ENCODE measurements around the gene CTDSP1. TPM values are rescaled to one million over a fixed set of nuclear protein-coding genes. Genes with fewer than 3 reads are reported as not detected.

Gene CTDSP1
- polyA plus RNA-seq, 1 donor from 2014 or later: 0.97 TPM

- Histone ChIP-seq H3K9me3 (ENCODE audit: low read length) (no peaks in the 10 kb centered on the region), H3K27me3 (ENCODE audit: insufficient read depth, low read depth, low read length) (no peaks in the 10 kb centered on the region), H3K27ac (ENCODE audit: low read length) (no peak overlapping the region), H3K4me2 (ENCODE audit: low read length) (no peak overlapping the region), H3K4me3 (ENCODE audit: low read length) (no peak overlapping the region), H4K20me1 (ENCODE audit: insufficient read depth) (no peaks in the 10 kb centered on the region), H3K36me3 (ENCODE audit: insufficient read depth, low read length) (no peaks in the 10 kb centered on the region), H3K9ac (ENCODE audit: low read length) (no peak overlapping the region), H2AFZ (ENCODE audit: low read depth, low read length) (no peak overlapping the region), H3F3A (ENCODE audit: insufficient read depth, low read length, poor library complexity, severe bottlenecking) (no peaks in the 10 kb centered on the region), H3K79me2 (replicated peaks; ENCODE audit: insufficient read depth, low read length) (no peaks in the 10 kb centered on the region), H3K9me2 (ENCODE audit: insufficient read depth, low read length) (no peaks in the 10 kb centered on the region)
- TF ChIP-seq CTCF (IDR thresholded peaks at IDR 0.05; ENCODE audit: poor library complexity, severe bottlenecking) (no peak), RAD21 (conservative IDR thresholded peaks at IDR 0.05) (no peak), TAF1 (IDR thresholded peaks at IDR 0.05; ENCODE audit: low read depth) (no peak), EP300 (conservative IDR thresholded peaks at IDR 0.05; ENCODE audit: poor library complexity, severe bottlenecking) (no peak), MXI1 (conservative IDR thresholded peaks at IDR 0.05; ENCODE audit: poor library complexity, severe bottlenecking) (no peak), SMC3 (conservative IDR thresholded peaks at IDR 0.05; ENCODE audit: poor library complexity) (no peak), POLR2AphosphoS5 (IDR thresholded peaks at IDR 0.05) (no peak), EZH2 (IDR thresholded peaks at IDR 0.05; ENCODE audit: borderline replicate concordance, insufficient read depth, low read length, poor library complexity, severe bottlenecking) (no peak), REST (IDR thresholded peaks at IDR 0.05; ENCODE audit: borderline replicate concordance) (no peak)
Measured at GRCh38 chr2:218354850-218355443, 44.7 kb upstream of the CTDSP1 start.

GRCh38 chr2:218357236-218358177 lies 42.2 kb upstream of the CTDSP1 start:
- no peak overlapping the region for H3K4me2 ChIP-seq (ENCODE audit: low read length)
- no peaks in the 10 kb centered on the region for H3K79me2 ChIP-seq (replicated peaks; ENCODE audit: insufficient read depth, low read length)
- H3F3A ChIP-seq (ENCODE audit: insufficient read depth, low read length, poor library complexity, severe bottlenecking): no peaks in the 10 kb centered on the region
- H3K36me3 ChIP-seq (ENCODE audit: insufficient read depth, low read length): no peaks in the 10 kb centered on the region
- H2AFZ ChIP-seq (ENCODE audit: low read depth, low read length): no peak overlapping the region
- H3K9me2 ChIP-seq (ENCODE audit: insufficient read depth, low read length): no peaks in the 10 kb centered on the region
- no peaks in the 10 kb centered on the region for H4K20me1 ChIP-seq (ENCODE audit: insufficient read depth)
- no peak overlapping the region for H3K4me3 ChIP-seq (ENCODE audit: low read length)
- no peak for TF ChIP-seq CTCF (IDR thresholded peaks at IDR 0.05; ENCODE audit: poor library complexity, severe bottlenecking)
- no peak for TF ChIP-seq EP300 (conservative IDR thresholded peaks at IDR 0.05; ENCODE audit: poor library complexity, severe bottlenecking)
- no peak for TF ChIP-seq SMC3 (conservative IDR thresholded peaks at IDR 0.05; ENCODE audit: poor library complexity)
- no peak for TF ChIP-seq POLR2AphosphoS5 (IDR thresholded peaks at IDR 0.05)
- no peak for TF ChIP-seq TAF1 (IDR thresholded peaks at IDR 0.05; ENCODE audit: low read depth)
- no peak for TF ChIP-seq RAD21 (conservative IDR thresholded peaks at IDR 0.05)
- no peak for TF ChIP-seq MXI1 (conservative IDR thresholded peaks at IDR 0.05; ENCODE audit: poor library complexity, severe bottlenecking)
- no peak for TF ChIP-seq REST (IDR thresholded peaks at IDR 0.05; ENCODE audit: borderline replicate concordance)
- no peak for TF ChIP-seq EZH2 (IDR thresholded peaks at IDR 0.05; ENCODE audit: borderline replicate concordance, insufficient read depth, low read length, poor library complexity, severe bottlenecking)
- H3K27me3 ChIP-seq (ENCODE audit: insufficient read depth, low read depth, low read length): no peaks in the 10 kb centered on the region
- no peak overlapping the region for H3K9ac ChIP-seq (ENCODE audit: low read length)
- H3K9me3 ChIP-seq (ENCODE audit: low read length): no peaks in the 10 kb centered on the region
- no peak overlapping the region for H3K27ac ChIP-seq (ENCODE audit: low read length)
